KG1 (cell line): Measurements from ENCODE around the gene CES4A.
A peak's percentile ranks its signal among the peaks of the same experiment; 100 is the strongest.
"Not testable (repeated sequence)": the region's sequence is repeated elsewhere in the genome, so short reads cannot be mapped to it uniquely, and the experiment has no call there.

Experiments used
- DNase-seq: peaks from one replicate; lab custom pipeline; 2025; lab: John Stamatoyannopoulos, UW

The CES4A gene

GRCh38 chr16:67022531-67023214 is 34.3 kb downstream of the CES4A start:
- no peak for DNase-seq

- DNase-seq = no peak
Observed at GRCh38 chr16:67023689-67024088, 35.3 kb downstream of the CES4A start.

GRCh38 chr16:67024384-67025209 is 36.2 kb downstream of the CES4A start:
- DNase-seq = no peak

- DNase-seq = no peak
Observed at GRCh38 chr16:67025210-67025550, 36.8 kb downstream of the CES4A start.

- no peak for DNase-seq
Observed at GRCh38 chr16:67026570-67026969, 38.2 kb downstream of the CES4A start.

- no peak for DNase-seq
Observed at GRCh38 chr16:67027046-67027445, 38.7 kb downstream of the CES4A start.

- DNase-seq = no peak
Observed at GRCh38 chr16:67028167-67028695, 39.8 kb downstream of the CES4A start.

- peak; percentile 94 for DNase-seq
Observed at GRCh38 chr16:67028696-67029253, 40.4 kb downstream of the CES4A start, which contains the start of gene CBFB. Gene CBFB (plus strand): TSS chr16:67029149. CDS start chr16:67029408, 259 bp downstream.

- DNase-seq = no peak
Observed at GRCh38 chr16:67029254-67030096, 41.1 kb downstream of the CES4A start.

- DNase-seq = no peak
Observed at GRCh38 chr16:67030221-67030962, 42.0 kb downstream of the CES4A start.

GRCh38 chr16:67034487-67034886 is 46.1 kb downstream of the CES4A start:
- no peak for DNase-seq

GRCh38 chr16:67035364-67035763 is 47.0 kb downstream of the CES4A start:
- DNase-seq = no peak

GRCh38 chr16:67036323-67036741 is 47.9 kb downstream of the CES4A start:
- DNase-seq = no peak

GRCh38 chr16:67039260-67040020 is 51.1 kb downstream of the CES4A start:
- DNase-seq = no peak

GRCh38 chr16:67040166-67040565 is 51.8 kb downstream of the CES4A start:
- no peak for DNase-seq

- no peak for DNase-seq
Observed at GRCh38 chr16:67040906-67041305, 52.5 kb downstream of the CES4A start.

GRCh38 chr16:67041520-67041919 is 53.1 kb downstream of the CES4A start:
- not testable (repeated sequence) for DNase-seq

- no peak for DNase-seq
Observed at GRCh38 chr16:67043420-67043819, 55.0 kb downstream of the CES4A start.

GRCh38 chr16:67050796-67051195 is 62.4 kb downstream of the CES4A start:
- no peak for DNase-seq

GRCh38 chr16:67052399-67052798 is 64.0 kb downstream of the CES4A start:
- no peak for DNase-seq
